C4-2B (cell line): ENCODE data around the gene H19.

Experiments
- H3K27ac ChIP-seq: fragments of 450-650 bp; 2 replicates; pipeline ENCODE4 v1.5.1; 2017
- ZFX ChIP-seq: fragments of 450-650 bp; IDR thresholded peaks from 2 replicates; pipeline ENCODE4 v1.6.1; 2017
- TF ChIP-seq, protein P1 (sequence below): fragments of 450-650 bp; conservative IDR thresholded peaks from 2 replicates; pipeline ENCODE4 v1.5.1; 2017; ENCODE audit warnings: mild to moderate bottlenecking

The H19 gene

DNA sequence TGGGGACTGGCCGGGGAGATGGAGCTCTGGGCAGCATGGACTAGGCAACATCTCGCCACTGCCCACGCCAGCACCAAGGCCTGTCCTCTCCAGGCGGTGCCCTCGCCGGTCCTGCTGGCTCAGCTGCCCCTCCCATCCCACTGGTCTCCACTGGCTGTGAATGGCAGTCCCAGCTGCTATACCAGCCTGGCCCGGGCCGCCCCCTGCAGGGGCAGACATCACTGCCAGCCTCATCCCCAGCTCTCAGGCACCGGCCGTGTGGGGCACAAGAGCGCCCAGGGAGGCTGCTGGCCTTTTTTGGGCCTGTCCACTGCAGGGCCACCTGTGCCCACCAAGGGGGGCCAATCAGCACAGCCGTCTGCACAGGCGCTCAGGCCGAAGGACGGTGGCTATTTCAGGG is 30.1 kb upstream of the H19 start:
- no peak overlapping the region for H3K27ac ChIP-seq
- TF ChIP-seq, protein P1, sequence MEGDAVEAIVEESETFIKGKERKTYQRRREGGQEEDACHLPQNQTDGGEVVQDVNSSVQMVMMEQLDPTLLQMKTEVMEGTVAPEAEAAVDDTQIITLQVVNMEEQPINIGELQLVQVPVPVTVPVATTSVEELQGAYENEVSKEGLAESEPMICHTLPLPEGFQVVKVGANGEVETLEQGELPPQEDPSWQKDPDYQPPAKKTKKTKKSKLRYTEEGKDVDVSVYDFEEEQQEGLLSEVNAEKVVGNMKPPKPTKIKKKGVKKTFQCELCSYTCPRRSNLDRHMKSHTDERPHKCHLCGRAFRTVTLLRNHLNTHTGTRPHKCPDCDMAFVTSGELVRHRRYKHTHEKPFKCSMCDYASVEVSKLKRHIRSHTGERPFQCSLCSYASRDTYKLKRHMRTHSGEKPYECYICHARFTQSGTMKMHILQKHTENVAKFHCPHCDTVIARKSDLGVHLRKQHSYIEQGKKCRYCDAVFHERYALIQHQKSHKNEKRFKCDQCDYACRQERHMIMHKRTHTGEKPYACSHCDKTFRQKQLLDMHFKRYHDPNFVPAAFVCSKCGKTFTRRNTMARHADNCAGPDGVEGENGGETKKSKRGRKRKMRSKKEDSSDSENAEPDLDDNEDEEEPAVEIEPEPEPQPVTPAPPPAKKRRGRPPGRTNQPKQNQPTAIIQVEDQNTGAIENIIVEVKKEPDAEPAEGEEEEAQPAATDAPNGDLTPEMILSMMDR, result no peak
- no peak for TF ChIP-seq ZFX

DNA sequence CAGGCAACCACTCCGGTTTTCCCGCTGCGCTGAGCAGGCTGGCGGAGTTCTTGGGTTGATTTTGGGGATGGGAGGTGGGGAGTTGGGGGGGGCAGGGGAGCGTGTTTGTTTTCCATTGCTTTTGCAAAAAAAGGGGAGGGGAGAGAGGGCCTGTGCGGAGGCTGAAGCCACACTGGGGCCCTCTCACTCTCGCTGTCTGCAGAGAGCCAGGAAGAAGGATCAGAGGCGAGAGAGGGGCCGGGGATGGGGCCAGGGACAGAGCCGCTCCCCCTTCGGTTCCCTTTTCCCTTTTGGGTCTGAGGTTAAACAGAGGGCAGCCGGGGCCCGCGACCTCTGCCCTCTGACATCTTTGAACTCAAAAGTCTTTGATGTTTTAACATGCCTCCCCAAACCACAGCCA is 17.4 kb upstream of the H19 start:
- no peak overlapping the region for H3K27ac ChIP-seq
- TF ChIP-seq, protein P1, result no peak
- no peak for TF ChIP-seq ZFX

DNA sequence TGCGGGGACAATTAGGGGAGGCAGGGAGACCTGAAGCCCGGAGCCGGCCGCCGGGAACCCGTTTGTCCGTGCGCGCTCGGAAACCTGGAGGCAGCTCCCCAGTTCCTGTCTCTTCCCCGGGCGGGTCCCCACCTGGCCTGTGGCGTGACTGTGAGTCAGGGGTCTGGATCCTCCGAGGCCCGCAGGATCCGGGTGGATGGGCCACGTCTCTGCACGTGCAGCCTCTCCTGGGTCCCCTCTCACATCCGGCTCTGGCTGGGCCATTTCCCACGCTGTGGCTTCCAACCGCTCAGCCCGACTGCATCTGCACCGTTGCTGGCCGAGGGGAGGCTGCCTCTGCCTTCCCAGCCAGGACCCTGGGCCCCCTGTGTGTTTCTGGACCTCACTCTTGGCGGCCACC is 14.8 kb upstream of the H19 start:
- no peak overlapping the region for H3K27ac ChIP-seq
- no peak for TF ChIP-seq ZFX
- TF ChIP-seq, protein P1, result no peak

DNA sequence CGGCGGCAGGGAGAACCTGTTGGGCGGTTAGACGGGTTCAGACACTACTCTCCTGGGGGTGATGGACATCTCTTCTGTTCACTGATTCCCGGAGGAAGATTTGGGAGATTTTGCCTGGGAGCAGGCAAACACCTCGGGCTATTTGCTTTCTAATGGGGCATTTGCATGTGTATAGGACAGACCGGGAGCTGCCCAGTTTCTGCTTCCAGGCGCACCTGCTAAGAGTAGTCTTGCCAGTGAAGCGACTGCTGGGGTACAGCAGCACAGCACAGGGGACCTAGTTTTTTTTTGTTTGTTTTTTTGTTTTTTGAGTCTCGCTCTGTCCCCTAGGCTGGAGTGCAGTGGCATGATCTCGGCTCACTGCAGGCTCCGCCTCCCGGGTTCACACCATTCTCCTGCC is 6.8 kb upstream of the H19 start:
- TF ChIP-seq, protein P1, result no peak
- TF ChIP-seq ZFX, result no peak
- no peak overlapping the region for H3K27ac ChIP-seq

DNA sequence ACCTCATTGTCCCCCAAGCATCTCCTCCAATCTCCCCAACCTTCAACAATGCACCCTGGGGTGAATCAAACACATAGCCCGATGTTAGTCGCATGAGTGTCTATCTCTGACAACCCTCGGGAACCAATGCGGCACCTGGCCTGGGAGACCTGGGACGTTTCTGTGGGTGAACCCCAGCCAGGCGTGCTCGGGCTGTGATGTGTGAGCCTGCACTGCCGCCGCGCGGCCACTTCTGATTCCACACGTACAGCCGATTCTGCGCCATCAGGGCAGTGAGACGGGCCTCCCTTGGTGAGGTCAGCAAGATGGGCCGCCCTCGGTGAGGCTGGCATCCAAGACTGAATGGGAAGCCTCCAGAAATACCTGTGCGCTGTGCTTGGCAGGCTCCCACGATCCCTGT is 5.2 kb upstream of the H19 start:
- TF ChIP-seq, protein P1, result no peak
- no peak for TF ChIP-seq ZFX
- no peak overlapping the region for H3K27ac ChIP-seq

DNA sequence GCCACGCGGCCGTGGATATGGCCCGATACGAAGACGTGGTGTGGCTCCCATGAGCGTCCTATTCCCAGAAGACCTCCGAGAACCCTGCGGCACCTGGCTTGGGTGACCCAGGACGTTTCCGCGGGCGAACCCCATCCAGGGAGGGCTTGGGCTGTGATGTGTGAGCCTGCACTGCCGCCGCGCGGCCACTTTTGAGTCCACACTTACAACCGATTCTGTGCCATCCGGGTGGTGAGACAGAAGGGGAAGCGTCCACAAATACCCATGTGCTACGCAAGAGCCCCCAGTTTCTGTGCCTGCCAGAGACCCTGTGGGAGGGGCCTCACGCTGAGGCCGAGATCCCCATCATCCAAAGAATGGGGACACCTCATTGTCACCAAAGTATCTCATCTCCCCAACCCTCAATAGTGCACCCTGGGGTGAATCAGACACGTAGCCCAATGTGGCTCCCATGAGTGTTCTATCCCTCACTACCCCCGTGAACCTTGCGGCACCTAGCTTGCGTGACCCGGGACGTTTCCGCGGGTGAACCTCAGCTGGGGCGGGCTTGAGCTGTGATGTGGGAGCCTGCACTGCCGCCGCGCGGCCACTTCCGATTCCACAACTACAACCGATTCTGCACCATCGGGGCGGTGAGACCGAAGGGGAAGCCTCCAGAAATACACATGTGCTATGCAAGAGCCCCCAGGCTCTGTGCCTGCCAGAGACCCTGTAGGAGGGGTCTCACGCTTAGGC is 4.6 kb upstream of the H19 start:
- no peak for TF ChIP-seq ZFX
- TF ChIP-seq, protein P1, result no peak
- no peak overlapping the region for H3K27ac ChIP-seq

DNA sequence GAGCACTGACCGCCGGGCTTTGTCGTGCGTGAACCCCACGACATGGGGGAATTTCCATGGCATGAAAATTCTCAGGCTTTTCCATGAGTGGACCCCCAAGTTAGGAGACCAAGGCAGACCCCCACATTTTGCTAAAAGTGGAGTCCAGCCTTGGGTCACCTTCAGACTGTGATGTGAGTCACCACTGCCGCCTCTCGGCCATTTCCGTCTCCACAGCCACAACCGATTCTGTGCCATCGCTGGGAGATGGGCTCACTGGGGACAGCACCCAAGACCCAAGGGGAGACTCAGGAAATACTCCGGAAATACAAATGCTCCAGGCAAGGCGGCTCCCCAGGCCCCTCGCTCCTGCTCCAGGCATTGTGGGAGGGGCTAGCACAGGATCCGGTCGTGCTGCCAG is 1.2 kb upstream of the H19 start:
- TF ChIP-seq ZFX, result no peak
- TF ChIP-seq, protein P1, result no peak
- H3K27ac ChIP-seq, result no peak overlapping the region
